GM12872 (cell line): Measurements from ENCODE around the gene PCDHGA6.

Experiments
- TF ChIP-seq, protein P1 (sequence below): IDR thresholded peaks from 3 replicates; pipeline ENCODE4 v1.5.1; 2011; ENCODE audit warnings: low read depth, mild to moderate bottlenecking, low read length, moderate library complexity; ENCODE audit not compliant: insufficient read depth

Gene PCDHGA6

DNA sequence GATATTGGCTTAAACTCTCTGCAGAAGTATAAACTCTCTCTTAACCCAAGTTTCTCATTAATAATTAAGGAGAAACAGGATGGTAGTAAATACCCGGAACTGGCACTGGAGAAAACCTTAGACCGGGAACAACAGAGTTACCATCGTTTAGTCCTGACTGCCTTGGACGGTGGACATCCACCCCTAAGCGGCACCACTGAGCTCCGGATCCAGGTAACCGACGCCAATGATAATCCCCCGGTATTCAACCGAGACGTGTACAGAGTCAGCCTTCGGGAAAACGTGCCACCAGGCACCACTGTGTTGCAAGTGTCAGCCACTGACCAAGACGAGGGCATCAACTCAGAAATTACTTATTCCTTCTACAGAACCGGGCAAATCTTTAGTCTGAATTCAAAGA is 24.9 kb downstream of the PCDHGA6 start:
- TF ChIP-seq, protein P1, sequence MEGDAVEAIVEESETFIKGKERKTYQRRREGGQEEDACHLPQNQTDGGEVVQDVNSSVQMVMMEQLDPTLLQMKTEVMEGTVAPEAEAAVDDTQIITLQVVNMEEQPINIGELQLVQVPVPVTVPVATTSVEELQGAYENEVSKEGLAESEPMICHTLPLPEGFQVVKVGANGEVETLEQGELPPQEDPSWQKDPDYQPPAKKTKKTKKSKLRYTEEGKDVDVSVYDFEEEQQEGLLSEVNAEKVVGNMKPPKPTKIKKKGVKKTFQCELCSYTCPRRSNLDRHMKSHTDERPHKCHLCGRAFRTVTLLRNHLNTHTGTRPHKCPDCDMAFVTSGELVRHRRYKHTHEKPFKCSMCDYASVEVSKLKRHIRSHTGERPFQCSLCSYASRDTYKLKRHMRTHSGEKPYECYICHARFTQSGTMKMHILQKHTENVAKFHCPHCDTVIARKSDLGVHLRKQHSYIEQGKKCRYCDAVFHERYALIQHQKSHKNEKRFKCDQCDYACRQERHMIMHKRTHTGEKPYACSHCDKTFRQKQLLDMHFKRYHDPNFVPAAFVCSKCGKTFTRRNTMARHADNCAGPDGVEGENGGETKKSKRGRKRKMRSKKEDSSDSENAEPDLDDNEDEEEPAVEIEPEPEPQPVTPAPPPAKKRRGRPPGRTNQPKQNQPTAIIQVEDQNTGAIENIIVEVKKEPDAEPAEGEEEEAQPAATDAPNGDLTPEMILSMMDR, result no peak

DNA sequence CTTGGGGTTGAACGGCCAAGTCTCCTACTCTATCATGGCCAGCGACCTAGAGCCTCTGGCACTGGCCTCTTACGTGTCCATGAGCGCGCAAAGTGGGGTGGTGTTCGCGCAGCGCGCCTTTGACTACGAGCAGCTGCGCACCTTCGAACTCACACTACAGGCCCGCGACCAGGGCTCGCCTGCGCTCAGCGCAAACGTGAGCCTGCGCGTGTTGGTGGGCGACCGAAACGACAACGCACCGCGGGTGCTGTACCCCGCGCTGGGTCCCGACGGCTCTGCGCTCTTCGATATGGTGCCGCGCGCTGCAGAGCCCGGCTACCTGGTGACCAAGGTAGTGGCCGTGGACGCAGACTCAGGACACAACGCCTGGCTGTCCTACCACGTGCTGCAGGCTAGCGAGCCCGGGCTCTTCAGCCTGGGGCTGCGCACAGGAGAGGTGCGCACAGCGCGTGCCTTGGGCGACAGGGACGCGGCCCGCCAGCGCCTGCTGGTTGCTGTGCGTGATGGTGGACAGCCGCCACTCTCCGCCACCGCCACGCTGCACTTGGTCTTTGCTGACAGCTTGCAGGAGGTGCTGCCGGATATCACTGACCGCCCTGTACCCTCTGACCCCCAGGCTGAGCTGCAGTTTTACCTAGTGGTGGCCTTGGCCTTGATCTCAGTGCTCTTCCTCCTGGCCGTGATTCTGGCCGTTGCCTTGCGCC is 26.0 kb downstream of the PCDHGA6 start:
- TF ChIP-seq, protein P1, result no peak

DNA sequence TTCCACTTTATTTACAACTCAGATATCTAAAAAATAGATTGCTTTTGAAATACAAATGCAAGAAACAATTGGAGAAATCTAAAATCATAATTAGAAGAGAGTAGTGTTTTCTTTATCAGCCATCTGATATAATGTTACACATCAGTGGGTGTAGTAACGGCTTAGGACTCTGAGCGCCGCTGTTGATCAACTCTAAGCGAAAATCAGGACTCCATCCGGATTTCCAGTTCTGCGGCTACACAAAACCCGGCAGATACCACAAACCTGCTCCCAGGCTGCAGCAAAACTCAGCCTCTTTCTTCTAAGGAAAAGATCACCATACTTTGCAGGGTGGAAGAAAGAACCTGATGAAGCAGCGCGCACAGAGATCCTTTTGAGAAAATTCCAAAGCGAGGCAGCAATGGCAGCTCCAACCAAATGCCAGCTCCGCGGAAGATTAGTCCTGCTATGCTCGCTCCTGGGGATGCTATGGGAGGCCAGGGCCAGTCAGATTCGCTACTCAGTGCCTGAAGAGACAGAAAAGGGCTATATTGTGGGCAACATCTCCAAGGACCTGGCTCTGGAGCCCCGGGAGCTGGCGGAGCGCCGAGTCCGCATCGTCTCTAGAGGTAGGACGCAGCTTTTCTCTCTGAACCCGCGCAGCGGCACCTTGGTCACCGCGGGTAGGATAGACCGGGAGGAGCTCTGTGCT is 29.0 kb downstream of the PCDHGA6 start, which contains the start of gene PCDHGA9:
Gene PCDHGA9 (plus strand): TSS at position 226 of the 691 bp plus-strand sequence. CDS start 175 bp downstream, at position 401.
- TF ChIP-seq, protein P1, result peak; percentile 52

DNA sequence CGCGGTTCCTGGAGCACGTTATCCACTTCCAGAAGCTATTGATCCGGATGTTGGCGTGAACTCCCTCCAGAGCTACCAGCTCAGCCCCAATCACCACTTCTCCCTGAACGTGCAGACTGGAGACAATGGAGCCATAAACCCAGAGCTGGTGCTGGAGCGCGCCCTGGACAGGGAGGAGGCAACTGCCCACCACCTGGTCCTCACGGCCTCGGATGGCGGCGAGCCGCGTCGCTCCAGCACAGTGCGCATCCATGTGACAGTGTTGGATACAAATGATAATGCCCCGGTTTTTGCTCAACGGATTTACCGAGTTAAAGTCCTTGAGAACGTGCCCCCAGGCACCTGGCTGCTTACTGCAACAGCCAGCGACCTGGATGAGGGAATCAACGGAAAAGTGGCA is 29.7 kb downstream of the PCDHGA6 start:
- TF ChIP-seq, protein P1, result no peak

DNA sequence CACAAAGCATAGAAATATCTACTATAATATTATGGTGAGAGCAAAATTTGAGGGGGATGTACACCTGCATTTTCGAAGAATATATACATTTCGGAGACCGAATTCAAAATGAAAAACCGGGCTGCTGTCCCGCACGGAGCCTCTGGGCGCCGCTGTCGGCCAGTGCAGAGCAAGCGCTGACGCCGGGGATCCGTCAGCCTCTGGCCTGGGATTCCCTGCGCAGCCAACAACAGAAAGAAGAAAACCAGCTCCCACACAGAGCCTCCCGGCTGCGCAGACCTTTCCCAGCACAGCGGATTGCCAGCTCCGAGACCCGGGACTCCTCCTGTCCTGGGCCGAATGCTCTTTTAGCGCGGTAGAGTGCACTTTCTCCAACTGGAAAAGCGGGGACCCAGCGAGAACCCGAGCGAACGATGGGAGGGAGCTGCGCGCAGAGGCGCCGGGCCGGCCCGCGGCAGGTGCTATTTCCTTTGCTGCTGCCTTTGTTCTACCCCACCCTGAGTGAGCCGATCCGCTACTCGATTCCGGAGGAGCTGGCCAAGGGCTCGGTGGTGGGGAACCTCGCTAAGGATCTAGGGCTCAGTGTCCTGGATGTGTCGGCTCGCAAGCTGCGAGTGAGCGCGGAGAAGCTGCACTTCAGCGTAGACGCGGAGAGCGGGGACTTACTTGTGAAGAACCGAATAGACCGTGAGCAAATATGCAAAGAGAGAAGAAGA is 34.3 kb downstream of the PCDHGA6 start, which contains the start of gene PCDHGB6:
Gene PCDHGB6 (plus strand): TSS at position 232 of the 716 bp plus-strand sequence. CDS start 182 bp downstream, at position 414.
- TF ChIP-seq, protein P1, result peak; percentile 82

DNA sequence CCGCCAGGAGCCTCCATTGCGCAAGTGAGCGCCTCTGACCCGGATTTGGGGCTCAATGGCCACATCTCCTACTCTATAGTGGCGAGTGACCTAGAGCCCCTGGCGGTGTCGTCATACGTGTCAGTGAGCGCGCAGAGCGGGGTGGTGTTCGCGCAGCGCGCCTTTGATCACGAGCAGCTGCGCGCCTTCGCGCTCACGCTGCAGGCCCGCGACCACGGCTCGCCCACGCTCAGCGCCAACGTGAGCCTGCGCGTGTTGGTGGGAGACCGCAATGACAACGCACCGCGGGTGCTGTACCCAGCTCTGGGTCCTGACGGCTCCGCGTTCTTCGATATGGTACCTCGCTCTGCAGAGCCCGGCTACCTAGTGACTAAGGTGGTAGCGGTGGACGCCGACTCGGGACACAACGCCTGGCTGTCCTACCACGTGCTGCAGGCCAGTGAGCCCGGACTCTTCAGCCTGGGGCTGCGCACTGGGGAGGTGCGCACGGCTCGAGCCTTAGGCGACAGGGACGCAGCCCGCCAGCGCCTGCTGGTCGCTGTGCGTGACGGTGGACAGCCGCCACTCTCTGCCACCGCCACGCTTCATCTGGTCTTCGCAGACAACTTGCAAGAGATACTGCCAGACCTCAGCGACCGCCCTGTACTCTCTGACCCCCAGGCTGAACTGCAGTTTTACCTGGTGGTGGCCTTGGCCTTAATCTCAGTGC is 36.1 kb downstream of the PCDHGA6 start:
- TF ChIP-seq, protein P1, result no peak
